Activated naive CD8-positive, alpha-beta T cell treated with anti-CD3 and anti-CD28 coated beads for 36 hours (primary cell): ENCODE measurements around the gene PRSS33. TPM values are rescaled to one million over a fixed set of nuclear protein-coding genes. Genes with fewer than 3 reads are reported as not detected.

ENCODE experiments used
- DNase-seq: peaks from one replicate; pipeline ENCODE4 v3.0.0; 2021
- H3K27ac Mint-ChIP-seq: one replicate; pipeline ENCODE4 v1.8.0; 2022; ENCODE audit warnings: mild to moderate bottlenecking, moderate library complexity, mixed read lengths
- H3K27me3 Mint-ChIP-seq: one replicate; pipeline ENCODE4 v1.8.0; 2022; ENCODE audit warnings: mild to moderate bottlenecking, mixed read lengths
- H3K36me3 Mint-ChIP-seq: one replicate; pipeline ENCODE4 v1.8.0; 2021; ENCODE audit warnings: mild to moderate bottlenecking, mixed read lengths
- H3K4me1 Mint-ChIP-seq: one replicate; pipeline ENCODE4 v1.8.0; 2021; ENCODE audit warnings: mixed read lengths
- H3K4me3 Mint-ChIP-seq: one replicate; pipeline ENCODE4 v1.8.0; 2022; ENCODE audit warnings: mild to moderate bottlenecking, moderate library complexity, mixed read lengths
- H3K9me3 Mint-ChIP-seq: one replicate; pipeline ENCODE4 v1.8.0; 2022; ENCODE audit warnings: mixed read lengths
- total RNA-seq, 2 experiments: library from RNA; stranded (reverse); gene quantifications; one replicate each; pipeline ENCODE4 v1.2.3, GENCODE V29; 2021

PRSS33 gene
- under 1 TPM; 0.40 to 0.54 TPM for total RNA-seq

- Mint-ChIP-seq H3K36me3 (no peaks in the 10 kb centered on the region), H3K27ac (no peak within 1 kb of the TSS), H3K4me1 (peaks cover 11% of the 10 kb centered on the region), H3K27me3 (peaks cover 12% of the 10 kb centered on the region), H3K9me3 (no peaks in the 10 kb centered on the region), H3K4me3 (peak within 1 kb of the TSS; percentile 64)
- DNase-seq = no peak
Observed at GRCh38 chr16:2787406-2787805, at the start of gene PRSS33. TSS of gene PRSS33 (minus strand) at chr16:2787560. CDS start at chr16:2786547, 1,013 bp downstream.

GRCh38 chr16:2836646-2837508, 49.5 kb upstream of the PRSS33 start:
- Mint-ChIP-seq H3K4me1 (peaks cover 15% of the 10 kb centered on the region), H3K27me3 (peaks cover 2% of the 10 kb centered on the region), H3K9me3 (no peaks in the 10 kb centered on the region), H3K4me3 (no peak overlapping the region), H3K27ac (no peak overlapping the region), H3K36me3 (no peaks in the 10 kb centered on the region)
- no peak for DNase-seq

GRCh38 chr16:2835638-2836493, 48.5 kb upstream of the PRSS33 start:
- peaks cover 12% of the 10 kb centered on the region for H3K4me1 Mint-ChIP-seq
- H3K36me3 Mint-ChIP-seq = no peaks in the 10 kb centered on the region
- DNase-seq = no peak
- no peak overlapping the region for H3K4me3 Mint-ChIP-seq
- H3K27ac Mint-ChIP-seq = no peak overlapping the region
- H3K27me3 Mint-ChIP-seq = peaks cover 6% of the 10 kb centered on the region
- H3K9me3 Mint-ChIP-seq = no peaks in the 10 kb centered on the region

- peaks cover 10% of the 10 kb centered on the region for H3K4me1 Mint-ChIP-seq
- no peak overlapping the region for H3K27ac Mint-ChIP-seq
- H3K9me3 Mint-ChIP-seq = no peaks in the 10 kb centered on the region
- H3K4me3 Mint-ChIP-seq = no peak overlapping the region
- peaks cover 7% of the 10 kb centered on the region for H3K27me3 Mint-ChIP-seq
- no peak for DNase-seq
- H3K36me3 Mint-ChIP-seq = no peaks in the 10 kb centered on the region
Observed at GRCh38 chr16:2834968-2835367, 47.6 kb upstream of the PRSS33 start.

- Mint-ChIP-seq H3K36me3 (no peaks in the 10 kb centered on the region), H3K9me3 (no peaks in the 10 kb centered on the region), H3K4me1 (peaks cover under 1% of the 10 kb centered on the region), H3K4me3 (no peak overlapping the region), H3K27me3 (peaks cover 7% of the 10 kb centered on the region), H3K27ac (no peak overlapping the region)
- DNase-seq = no peak
Observed at GRCh38 chr16:2833776-2834175, 46.4 kb upstream of the PRSS33 start.

- no peak overlapping the region for H3K4me3 Mint-ChIP-seq
- DNase-seq = no peak
- H3K9me3 Mint-ChIP-seq = no peaks in the 10 kb centered on the region
- no peak overlapping the region for H3K27ac Mint-ChIP-seq
- peaks cover 7% of the 10 kb centered on the region for H3K27me3 Mint-ChIP-seq
- H3K36me3 Mint-ChIP-seq = no peaks in the 10 kb centered on the region
- no peaks in the 10 kb centered on the region for H3K4me1 Mint-ChIP-seq
Observed at GRCh38 chr16:2831203-2831602, 43.8 kb upstream of the PRSS33 start.

- no peaks in the 10 kb centered on the region for H3K36me3 Mint-ChIP-seq
- H3K27ac Mint-ChIP-seq = no peak overlapping the region
- H3K9me3 Mint-ChIP-seq = no peaks in the 10 kb centered on the region
- H3K4me1 Mint-ChIP-seq = no peaks in the 10 kb centered on the region
- peaks cover 7% of the 10 kb centered on the region for H3K27me3 Mint-ChIP-seq
- no peak overlapping the region for H3K4me3 Mint-ChIP-seq
- no peak for DNase-seq
Observed at GRCh38 chr16:2830355-2830695, 43.0 kb upstream of the PRSS33 start.

GRCh38 chr16:2829501-2830354, 42.4 kb upstream of the PRSS33 start, which contains the start of gene ZG16B:
TSS of gene ZG16B (plus strand) at chr16:2830303. CDS start at chr16:2830442, 139 bp downstream.
- no peak within 1 kb of the TSS for H3K27ac Mint-ChIP-seq
- H3K9me3 Mint-ChIP-seq = no peaks in the 10 kb centered on the region
- no peaks in the 10 kb centered on the region for H3K36me3 Mint-ChIP-seq
- peaks cover 7% of the 10 kb centered on the region for H3K27me3 Mint-ChIP-seq
- DNase-seq = no peak
- no peak within 1 kb of the TSS for H3K4me3 Mint-ChIP-seq
- H3K4me1 Mint-ChIP-seq = no peaks in the 10 kb centered on the region

GRCh38 chr16:2828876-2829430, 41.6 kb upstream of the PRSS33 start:
- DNase-seq = no peak
- no peaks in the 10 kb centered on the region for H3K36me3 Mint-ChIP-seq
- no peaks in the 10 kb centered on the region for H3K9me3 Mint-ChIP-seq
- no peak overlapping the region for H3K27ac Mint-ChIP-seq
- no peaks in the 10 kb centered on the region for H3K4me1 Mint-ChIP-seq
- no peak overlapping the region for H3K4me3 Mint-ChIP-seq
- H3K27me3 Mint-ChIP-seq = peaks cover 5% of the 10 kb centered on the region

GRCh38 chr16:2828521-2828840, 41.1 kb upstream of the PRSS33 start:
- Mint-ChIP-seq H3K4me3 (no peak overlapping the region), H3K36me3 (no peaks in the 10 kb centered on the region), H3K27ac (no peak overlapping the region), H3K4me1 (no peaks in the 10 kb centered on the region), H3K9me3 (no peaks in the 10 kb centered on the region), H3K27me3 (peaks cover 5% of the 10 kb centered on the region)
- no peak for DNase-seq

- no peak overlapping the region for H3K4me3 Mint-ChIP-seq
- DNase-seq = no peak
- no peaks in the 10 kb centered on the region for H3K9me3 Mint-ChIP-seq
- H3K27me3 Mint-ChIP-seq = peaks cover 5% of the 10 kb centered on the region
- H3K27ac Mint-ChIP-seq = no peak overlapping the region
- no peaks in the 10 kb centered on the region for H3K4me1 Mint-ChIP-seq
- H3K36me3 Mint-ChIP-seq = no peaks in the 10 kb centered on the region
Observed at GRCh38 chr16:2827831-2828520, 40.6 kb upstream of the PRSS33 start.

GRCh38 chr16:2827374-2827791, 40.0 kb upstream of the PRSS33 start:
- Mint-ChIP-seq H3K27me3 (peaks cover 5% of the 10 kb centered on the region), H3K36me3 (no peaks in the 10 kb centered on the region), H3K9me3 (no peaks in the 10 kb centered on the region), H3K27ac (no peak overlapping the region), H3K4me3 (no peak overlapping the region), H3K4me1 (no peaks in the 10 kb centered on the region)
- no peak for DNase-seq

- no peaks in the 10 kb centered on the region for H3K9me3 Mint-ChIP-seq
- no peak overlapping the region for H3K4me3 Mint-ChIP-seq
- no peaks in the 10 kb centered on the region for H3K36me3 Mint-ChIP-seq
- DNase-seq = no peak
- peaks cover 5% of the 10 kb centered on the region for H3K27me3 Mint-ChIP-seq
- no peak overlapping the region for H3K27ac Mint-ChIP-seq
- H3K4me1 Mint-ChIP-seq = no peaks in the 10 kb centered on the region
Observed at GRCh38 chr16:2826591-2827373, 39.4 kb upstream of the PRSS33 start.
